MV-4-11 (cell line): Measurements from ENCODE around the gene NUPR1.
"Not testable (repeated sequence)": the region's sequence is repeated elsewhere in the genome, so short reads cannot be mapped to it uniquely, and the experiment has no call there.

ENCODE experiments used
- DNase-seq: peaks from one replicate; lab custom pipeline; 2025; lab: John Stamatoyannopoulos, UW

The NUPR1 gene

GRCh38 chr16:28498666-28499381 is 40.0 kb downstream of the NUPR1 start:
- no peak for DNase-seq

- DNase-seq, result no peak
These were observed 40.7 kb downstream of the NUPR1 start for GRCh38 chr16:28497861-28498599.

- no peak for DNase-seq
These were observed 41.4 kb downstream of the NUPR1 start for GRCh38 chr16:28497386-28497785.

- no peak for DNase-seq
These were observed 41.9 kb downstream of the NUPR1 start for GRCh38 chr16:28496844-28497243.

- no peak for DNase-seq
These were observed 42.7 kb downstream of the NUPR1 start for GRCh38 chr16:28495795-28496749.

GRCh38 chr16:28495098-28495793 is 43.5 kb downstream of the NUPR1 start:
- DNase-seq, result no peak

GRCh38 chr16:28494121-28494851 is 44.5 kb downstream of the NUPR1 start, which contains the start of gene APOBR:
Gene APOBR (plus strand): TSS chr16:28494643. CDS start chr16:28494682, 39 bp downstream.
- peak; percentile 98 for DNase-seq

GRCh38 chr16:28492511-28492910 is 46.3 kb downstream of the NUPR1 start:
- DNase-seq, result no peak

GRCh38 chr16:28491970-28492474 is 46.8 kb downstream of the NUPR1 start, which contains the start of gene CLN3:
Gene CLN3 (minus strand): TSS chr16:28492074. CDS start chr16:28491759, 315 bp downstream.
- DNase-seq, result peak; percentile 97

GRCh38 chr16:28491230-28491969 is 47.4 kb downstream of the NUPR1 start:
- peak; percentile 72 for DNase-seq

GRCh38 chr16:28486266-28486665 is 52.5 kb downstream of the NUPR1 start:
- no peak for DNase-seq

GRCh38 chr16:28483361-28483760 is 55.4 kb downstream of the NUPR1 start:
- DNase-seq, result not testable (repeated sequence)
